H54 (cell line): ENCODE data around the gene UBE2M.

ENCODE experiments used
- DNase-seq: peaks from one replicate; pipeline ENCODE4 v3.0.0; 2011; ENCODE audit warnings: low spot score, mixed read lengths; ENCODE audit not compliant: insufficient read length
- FAIRE-seq: peaks from 3 replicates; lab custom pipeline; 2011; peaks lifted over from hg19 to GRCh38; lab: Jason Lieb, UNC
- POLR2A ChIP-seq: IDR thresholded peaks from 2 replicates; pipeline ENCODE4 v1.6.1; 2011; ENCODE audit warnings: low read depth, mild to moderate bottlenecking, low read length

Gene UBE2M

DNA sequence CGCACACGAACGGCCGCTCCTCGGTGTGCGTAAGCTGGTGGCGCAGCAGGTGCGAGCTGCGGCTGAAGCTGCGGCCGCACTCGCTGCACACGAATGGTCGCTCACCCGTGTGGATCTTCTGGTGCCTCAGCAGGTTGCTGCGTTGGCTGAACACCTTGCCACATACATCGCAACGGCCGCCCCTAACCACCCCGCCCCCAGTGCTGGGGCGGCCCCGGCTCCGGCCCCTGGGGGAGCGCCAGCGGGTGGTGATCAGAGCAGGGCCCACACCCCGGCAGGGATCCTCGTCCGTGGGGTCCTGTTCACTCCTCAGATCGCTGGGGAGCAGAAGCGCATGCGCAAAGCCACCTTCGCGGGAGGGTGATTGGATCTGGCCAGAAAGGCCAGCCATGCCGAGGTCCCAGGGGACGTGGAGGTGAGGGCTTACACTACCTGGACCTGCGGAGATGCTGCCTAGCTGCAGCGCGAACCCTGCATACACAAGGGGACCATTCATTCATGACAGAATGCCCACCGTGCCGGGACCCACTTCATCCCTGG, 4.7 kb upstream of the UBE2M start:
- TF ChIP-seq POLR2A, result no peak; the same call in 1 of the 2 replicates
- DNase-seq, result no peak
- FAIRE-seq, result no peak

DNA sequence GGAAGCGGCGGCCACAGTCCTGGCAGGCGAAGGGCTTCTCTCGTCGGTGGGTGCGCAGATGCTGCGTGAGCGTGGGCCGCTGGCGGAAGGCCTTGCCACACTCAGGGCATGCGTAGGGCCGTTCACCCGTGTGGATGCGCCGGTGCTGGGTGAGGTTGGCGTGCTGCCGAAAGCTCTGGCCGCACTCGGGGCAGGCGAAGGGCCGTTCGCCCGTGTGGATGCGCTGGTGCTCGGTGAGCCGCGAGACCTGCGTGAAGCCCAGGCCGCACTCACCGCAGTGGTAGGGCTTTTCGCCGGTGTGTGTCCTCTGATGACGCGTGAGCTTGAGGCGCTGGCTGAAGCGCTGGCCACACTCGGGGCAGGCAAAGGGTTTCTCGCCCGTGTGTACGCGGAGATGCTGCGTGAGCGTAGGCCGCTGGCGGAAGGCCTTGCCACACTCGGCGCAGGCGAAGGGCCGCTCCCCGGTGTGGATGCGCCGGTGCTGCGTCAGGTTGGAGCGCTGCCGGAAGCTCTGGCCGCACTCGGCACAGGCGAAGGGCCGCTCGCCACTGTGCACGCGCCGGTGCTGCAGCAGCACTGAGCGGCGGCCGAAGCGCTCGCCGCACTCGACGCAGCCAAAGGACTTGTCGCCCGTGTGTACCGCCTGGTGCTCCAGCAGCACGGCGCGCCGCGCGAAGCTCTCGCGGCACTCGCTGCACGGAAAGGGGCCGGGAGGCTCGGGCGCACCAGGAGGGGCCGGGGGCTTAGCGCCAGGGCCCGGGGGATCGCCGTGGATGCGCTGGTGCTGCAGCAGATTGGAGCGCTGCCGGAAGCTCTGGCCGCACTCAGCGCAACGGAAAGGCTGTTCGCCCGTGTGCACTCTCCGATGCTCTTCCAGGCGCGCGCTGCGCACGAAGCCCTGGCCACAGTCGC, 4.0 kb upstream of the UBE2M start:
- no peak for DNase-seq

DNA sequence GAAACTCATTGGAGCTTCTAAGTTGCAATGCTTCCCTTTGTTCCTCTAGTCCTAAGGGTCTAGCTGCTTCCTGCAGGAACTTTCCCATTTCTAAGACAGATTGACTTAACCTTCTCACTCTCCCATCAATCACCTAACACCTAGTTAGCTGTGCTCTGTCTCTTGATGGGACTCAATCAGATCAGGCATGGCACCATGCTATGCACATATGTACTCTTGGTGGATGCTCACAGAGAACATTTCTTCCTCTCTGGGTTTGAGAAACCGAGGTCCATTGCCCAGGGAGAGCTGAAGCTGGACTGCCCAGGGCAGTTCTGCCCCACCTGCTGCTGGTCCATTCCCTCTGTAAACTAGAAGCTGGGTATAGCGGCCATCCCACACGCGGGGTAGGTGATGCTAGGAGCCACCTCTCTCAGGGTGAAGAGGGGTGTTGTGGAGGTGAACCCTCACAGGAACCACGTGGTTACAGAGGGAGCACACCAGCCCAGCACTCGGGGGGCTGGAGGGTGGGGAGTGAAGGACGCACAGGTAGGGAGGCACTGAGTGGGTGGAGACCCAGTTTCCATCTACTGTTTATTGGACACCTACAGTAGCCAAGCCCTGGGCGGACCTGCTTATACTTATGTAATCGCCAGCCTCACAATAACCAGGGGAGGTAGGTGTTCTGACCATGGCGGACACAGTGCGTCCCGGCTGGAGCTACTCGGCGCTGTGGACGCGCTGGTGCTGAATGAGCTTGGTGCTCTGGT, 3.1 kb upstream of the UBE2M start:
- no peak for DNase-seq
- no peak for TF ChIP-seq POLR2A
- FAIRE-seq, result no peak

More for the DNA sequence above, 4.0 kb upstream of the UBE2M start:
- TF ChIP-seq POLR2A, result peak; percentile 16; the same call in 1 of the 2 replicates
- FAIRE-seq, result no peak

DNA sequence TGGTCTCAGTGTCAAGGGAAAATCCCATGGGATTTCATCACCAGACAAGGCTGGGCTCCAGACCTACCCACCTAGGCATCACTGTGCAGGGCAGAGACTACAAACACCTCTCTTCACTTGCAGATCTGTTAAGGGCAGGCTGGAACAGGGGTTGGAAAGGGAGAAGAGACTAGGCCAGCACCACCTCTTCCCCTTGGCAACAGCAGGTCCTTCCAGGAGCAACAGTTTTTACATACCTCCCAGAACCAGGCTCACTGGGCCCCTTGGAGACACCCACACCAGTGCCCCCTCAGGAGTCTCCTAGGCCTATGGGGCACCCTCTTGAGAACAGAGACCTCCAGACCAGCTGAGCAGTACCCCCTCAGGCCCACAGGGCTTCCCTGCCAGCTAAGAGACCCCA, 2.5 kb upstream of the UBE2M start:
- no peak for DNase-seq
- no peak for FAIRE-seq
- TF ChIP-seq POLR2A, result no peak

DNA sequence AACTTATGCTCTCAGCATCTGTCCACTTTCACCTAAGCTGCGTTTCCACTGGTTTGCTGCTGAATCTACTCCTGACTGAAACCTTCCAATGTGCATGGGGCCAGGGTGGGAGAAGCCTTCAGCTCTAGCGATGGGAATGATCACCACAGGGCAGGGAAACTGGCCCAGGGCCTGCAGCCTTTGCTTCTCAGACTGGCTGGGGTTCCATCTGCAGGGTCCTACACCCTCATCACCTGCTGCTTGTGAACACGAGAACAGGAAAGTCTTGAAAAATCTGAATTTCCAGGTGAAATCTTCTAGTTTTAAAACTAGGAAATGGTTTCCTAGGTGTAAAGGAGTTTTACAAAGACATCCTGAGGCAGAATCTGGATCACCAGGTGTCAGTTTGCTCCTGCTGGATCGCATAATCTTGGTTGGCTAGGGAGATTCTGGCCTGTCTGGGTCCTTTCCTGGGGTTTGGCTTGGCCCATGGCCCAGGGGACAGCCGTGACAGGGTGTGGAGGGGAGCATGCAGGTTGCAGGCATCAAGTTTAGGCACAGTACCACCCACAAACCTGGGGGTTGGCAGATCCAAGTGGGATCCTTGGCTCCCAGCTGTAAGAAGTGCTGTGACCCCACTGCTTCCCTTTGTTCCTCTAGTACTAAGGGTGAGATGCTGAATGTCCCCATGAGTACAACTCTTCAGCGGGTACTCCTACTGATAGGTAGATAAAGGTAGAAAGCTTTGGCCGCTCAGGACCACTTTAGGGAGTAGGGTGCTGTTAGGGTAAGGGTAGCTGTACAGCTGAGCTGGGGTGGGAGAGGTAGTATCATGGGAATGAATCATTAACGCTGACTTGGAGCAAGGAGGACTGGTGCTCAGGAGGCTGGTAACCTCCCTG, 1.8 kb upstream of the UBE2M start:
- DNase-seq, result no peak
- no peak for FAIRE-seq
- no peak for TF ChIP-seq POLR2A

DNA sequence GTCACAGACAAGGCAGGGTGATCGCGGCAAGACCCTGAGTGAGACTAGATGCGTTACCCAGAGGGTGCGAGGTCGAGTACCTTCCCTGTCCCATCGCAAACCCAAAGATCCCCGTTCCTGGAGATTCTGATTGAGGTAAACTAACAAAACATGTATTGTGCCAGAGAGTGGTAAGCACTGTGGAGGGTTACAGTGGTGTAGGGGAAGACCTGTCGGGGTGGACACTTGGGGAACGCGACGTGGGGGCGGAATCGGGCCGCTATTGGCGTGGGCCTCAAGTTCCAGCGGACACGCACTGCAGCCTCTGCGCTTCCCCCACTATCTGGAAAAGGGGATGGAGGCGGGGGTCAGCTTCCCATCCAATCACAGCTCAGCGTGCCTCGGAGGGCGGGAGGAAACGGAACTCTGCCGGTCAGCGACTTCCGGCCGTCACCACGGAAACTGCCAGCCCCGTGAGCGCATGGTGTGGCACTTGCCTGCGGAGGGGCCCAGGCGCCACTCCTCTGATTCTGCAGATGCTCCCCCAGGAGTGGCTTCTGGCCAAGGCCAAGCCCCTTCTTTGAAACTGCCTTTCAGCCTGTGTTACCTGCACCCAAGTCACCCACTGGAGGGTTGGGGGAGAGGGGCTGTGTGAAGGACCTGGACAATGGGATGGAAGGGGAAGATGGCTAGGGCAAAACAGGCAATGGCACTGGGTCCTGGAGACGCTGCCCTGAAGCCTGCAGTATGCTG, 1.0 kb upstream of the UBE2M start:
- FAIRE-seq (no peak), DNase-seq (peak; percentile 100)
- peak; percentile 78 for TF ChIP-seq POLR2A

DNA sequence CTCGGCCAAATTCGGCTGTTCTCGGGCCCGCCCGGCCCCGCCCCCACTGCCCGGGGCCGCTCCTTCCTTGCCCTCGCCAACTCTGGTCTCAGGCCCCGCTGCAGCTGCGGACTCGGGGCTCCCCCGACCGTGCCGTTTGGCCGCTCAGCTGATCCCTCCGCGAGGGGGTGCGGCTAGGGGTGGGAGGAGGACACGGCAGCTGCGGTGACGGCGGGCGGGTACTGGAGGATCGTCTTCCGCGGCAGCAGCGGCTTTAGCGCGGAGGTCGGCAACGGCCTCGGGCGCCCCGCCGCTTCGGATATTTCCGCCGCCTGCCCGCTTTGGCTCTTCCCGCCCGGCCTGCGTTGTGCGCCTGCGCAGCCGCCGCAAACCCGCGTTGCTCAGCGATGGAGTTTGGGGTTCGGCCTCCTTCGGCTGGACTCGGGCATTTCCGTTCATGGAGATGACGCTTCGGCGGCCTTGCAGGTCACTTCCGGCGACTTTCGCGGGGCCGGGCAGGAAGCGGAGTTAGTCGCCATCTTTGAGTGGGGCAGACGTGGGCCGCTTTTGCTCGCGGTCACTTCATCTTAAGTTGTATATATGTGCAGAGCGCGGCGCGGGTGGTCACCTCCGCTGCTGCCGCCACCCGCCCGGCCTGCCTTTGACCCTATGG, 338 bp upstream of the UBE2M start:
- DNase-seq, result peak; percentile 97
- peak; percentile 75 for TF ChIP-seq POLR2A
- no peak for FAIRE-seq

DNA sequence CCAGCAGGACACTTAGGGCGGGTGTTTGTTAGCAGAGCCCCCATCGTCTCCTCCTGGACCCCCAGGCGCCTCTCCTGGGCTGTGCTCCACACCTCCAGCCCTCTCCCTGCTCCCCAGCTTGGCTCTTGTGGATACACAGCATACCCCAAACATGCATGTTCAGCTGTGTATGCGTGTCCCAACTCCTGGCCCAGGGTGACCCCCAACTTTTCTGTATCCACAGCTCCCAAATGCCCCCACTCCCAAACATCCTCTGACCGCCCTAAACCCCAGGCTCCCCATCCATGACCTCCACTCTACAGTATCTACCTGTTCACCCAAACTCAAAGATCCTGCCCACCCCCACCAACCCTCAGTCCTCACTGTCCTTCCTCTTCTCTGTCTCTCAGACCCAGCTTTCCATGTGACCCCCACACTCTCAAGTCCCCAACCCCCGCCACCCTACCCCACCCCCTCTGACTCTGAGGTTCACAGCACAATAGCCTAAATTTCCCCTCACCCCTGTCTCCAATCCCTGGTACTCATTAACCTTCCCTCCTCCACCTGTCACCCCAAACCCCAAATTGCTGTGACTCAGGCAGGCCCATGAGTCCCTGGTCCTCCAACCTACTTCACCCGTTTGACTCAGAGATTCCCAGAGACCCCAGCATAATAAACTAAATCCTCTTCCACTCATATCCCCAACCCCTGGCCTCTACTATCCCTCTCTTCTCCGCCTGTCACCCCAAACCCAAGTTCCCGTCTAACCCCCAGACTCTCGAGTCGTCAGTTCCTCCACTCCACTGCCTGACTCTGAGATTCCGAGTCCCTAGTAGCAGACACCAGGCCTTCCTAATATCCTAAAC, 968 bp downstream of the UBE2M start:
- no peak for TF ChIP-seq POLR2A
- no peak for FAIRE-seq
- DNase-seq, result no peak

DNA sequence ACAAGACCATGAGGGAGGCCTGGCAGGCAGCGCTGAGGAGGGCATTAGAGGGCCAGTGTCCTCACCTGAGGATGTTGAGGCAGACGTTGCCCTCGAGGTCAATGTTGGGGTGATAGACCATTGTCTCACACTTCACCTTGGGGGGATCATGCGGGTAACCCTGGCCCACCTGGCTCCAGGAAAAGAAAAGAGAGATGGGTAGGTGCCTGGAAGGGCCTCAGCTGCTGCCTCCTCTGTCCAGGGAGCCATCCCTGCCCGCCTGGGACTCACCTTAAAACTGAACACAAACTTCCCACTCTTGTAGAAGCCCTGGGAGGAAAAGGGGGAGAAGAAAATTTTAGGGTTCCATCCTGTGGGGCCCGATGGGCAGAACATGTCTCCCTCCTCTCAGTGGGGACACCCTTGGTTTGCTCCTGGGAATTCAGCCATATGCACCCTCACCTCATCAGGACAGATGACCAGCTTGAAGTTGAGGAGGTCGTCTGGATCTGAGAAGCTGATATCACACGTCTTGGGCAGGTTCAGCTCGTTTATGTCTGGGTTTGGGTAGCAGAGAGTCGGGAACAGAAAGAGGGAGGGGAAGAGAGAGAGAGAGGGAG, 1.7 kb downstream of the UBE2M start:
- DNase-seq (no peak), FAIRE-seq (no peak)
- TF ChIP-seq POLR2A, result no peak

DNA sequence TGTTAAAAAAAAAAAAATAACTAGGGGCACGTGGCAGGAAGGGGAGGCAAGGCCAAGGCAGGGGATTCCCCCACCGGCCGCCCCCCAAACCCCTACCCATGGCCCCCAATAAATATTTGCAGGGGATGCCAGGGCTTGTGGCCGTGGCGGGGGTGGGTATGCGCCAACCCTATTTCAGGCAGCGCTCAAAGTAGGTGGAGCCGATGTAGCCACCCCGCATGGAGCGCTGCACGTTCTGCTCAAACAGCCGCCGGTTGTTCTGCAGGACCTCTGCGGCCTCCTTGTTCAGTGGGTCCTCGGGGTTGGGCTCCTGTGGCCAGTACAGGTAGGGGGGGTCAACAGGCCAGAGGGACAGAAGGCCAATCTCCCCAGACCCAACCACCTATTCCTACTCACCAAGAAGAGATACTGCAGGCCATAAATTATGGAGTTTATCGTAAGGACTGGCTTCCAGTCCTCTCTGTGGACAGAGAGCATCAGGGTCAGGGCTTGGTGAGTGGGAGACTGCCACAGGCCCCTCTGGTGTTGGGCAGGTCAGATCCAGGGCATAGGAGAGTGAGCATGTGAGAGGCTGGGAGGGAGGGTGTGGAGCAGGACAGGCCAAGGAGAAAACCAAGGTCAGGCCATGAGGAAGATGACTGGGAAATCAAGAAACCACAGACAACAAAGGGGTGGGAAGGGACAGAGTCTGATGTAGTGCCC, 2.3 kb downstream of the UBE2M start:
- TF ChIP-seq POLR2A, result no peak
- DNase-seq (no peak), FAIRE-seq (no peak)
